WERI-Rb-1 (cell line): ENCODE results near the gene C2CD2.
"Not testable (repeated sequence)": the region's sequence is repeated elsewhere in the genome, so short reads cannot be mapped to it uniquely, and the experiment has no call there.

ENCODE experiments used
- DNase-seq: peaks from one replicate; pipeline ENCODE4 v3.0.0-alpha.2; 2020
- H3K27ac ChIP-seq: fragments of 250-450 bp; sonication (Bioruptor Pico); 2 replicates; pipeline ENCODE4 v1.5.1; 2020; ENCODE audit warnings: mild to moderate bottlenecking, moderate library complexity
- H3K27me3 ChIP-seq: fragments of 250-450 bp; sonication (Bioruptor Pico); 2 replicates; pipeline ENCODE4 v1.5.1; 2021; ENCODE audit warnings: mild to moderate bottlenecking, low read depth, moderate library complexity; ENCODE audit not compliant: insufficient read depth, severe bottlenecking
- H3K36me3 ChIP-seq: fragments of 250-450 bp; sonication (Bioruptor Pico); 2 replicates; pipeline ENCODE4 v1.5.1; 2020; ENCODE audit warnings: mild to moderate bottlenecking, moderate library complexity
- H3K4me3 ChIP-seq: 2 replicates; pipeline ENCODE4 v1.5.1; 2011; ENCODE audit warnings: low read depth, mild to moderate bottlenecking, control low read depth, low read length
- H3K9me3 ChIP-seq: fragments of 250-450 bp; sonication (Bioruptor Pico); 2 replicates; pipeline ENCODE4 v1.5.1; 2021; ENCODE audit warnings: mild to moderate bottlenecking, moderate library complexity; ENCODE audit not compliant: severe bottlenecking
- TF ChIP-seq, protein P1 (sequence below): IDR thresholded peaks from 2 replicates; pipeline ENCODE4 v1.5.1; 2011; ENCODE audit warnings: low read depth, mild to moderate bottlenecking, control low read depth, inconsistent platforms, low read length

The C2CD2 gene

DNA sequence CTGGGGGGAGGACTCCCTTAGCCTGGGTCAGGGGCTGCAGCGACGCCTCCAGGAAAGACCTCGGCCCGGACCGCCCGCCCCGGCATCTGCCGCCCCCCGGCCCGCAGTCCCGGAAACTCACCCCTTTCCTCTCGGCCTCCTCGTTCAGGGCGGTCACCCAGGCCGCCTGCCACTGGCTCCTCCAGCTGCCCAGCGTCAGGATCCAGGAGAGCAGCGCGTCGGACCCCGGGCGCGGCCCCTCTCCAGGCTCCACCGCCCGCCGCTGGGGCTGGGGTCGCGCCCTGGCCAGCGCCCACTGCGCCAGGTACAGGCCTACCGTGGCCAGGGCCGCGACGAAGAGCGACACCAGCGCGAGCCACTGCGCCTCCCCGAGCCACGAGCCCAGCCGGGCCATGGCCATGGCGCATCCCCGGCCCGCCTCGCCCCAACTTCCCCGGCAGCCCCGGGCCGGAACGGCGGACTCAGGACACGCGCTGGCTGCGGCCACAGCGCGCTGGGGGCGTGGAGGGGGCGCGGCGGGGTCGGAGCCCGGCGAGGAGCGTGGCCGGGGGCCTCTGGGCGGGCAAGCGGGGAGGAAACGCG is 478 bp downstream of the C2CD2 start:
- Histone ChIP-seq H3K9me3 (no peaks in the 10 kb centered on the region), H3K27ac (peak overlapping the region; percentile 71), H3K27me3 (no peaks in the 10 kb centered on the region), H3K36me3 (peaks cover 16% of the 10 kb centered on the region), H3K4me3 (peak overlapping the region; percentile 70)
- TF ChIP-seq, protein P1, sequence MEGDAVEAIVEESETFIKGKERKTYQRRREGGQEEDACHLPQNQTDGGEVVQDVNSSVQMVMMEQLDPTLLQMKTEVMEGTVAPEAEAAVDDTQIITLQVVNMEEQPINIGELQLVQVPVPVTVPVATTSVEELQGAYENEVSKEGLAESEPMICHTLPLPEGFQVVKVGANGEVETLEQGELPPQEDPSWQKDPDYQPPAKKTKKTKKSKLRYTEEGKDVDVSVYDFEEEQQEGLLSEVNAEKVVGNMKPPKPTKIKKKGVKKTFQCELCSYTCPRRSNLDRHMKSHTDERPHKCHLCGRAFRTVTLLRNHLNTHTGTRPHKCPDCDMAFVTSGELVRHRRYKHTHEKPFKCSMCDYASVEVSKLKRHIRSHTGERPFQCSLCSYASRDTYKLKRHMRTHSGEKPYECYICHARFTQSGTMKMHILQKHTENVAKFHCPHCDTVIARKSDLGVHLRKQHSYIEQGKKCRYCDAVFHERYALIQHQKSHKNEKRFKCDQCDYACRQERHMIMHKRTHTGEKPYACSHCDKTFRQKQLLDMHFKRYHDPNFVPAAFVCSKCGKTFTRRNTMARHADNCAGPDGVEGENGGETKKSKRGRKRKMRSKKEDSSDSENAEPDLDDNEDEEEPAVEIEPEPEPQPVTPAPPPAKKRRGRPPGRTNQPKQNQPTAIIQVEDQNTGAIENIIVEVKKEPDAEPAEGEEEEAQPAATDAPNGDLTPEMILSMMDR: no peak
- DNase-seq: peak; percentile 22

DNA sequence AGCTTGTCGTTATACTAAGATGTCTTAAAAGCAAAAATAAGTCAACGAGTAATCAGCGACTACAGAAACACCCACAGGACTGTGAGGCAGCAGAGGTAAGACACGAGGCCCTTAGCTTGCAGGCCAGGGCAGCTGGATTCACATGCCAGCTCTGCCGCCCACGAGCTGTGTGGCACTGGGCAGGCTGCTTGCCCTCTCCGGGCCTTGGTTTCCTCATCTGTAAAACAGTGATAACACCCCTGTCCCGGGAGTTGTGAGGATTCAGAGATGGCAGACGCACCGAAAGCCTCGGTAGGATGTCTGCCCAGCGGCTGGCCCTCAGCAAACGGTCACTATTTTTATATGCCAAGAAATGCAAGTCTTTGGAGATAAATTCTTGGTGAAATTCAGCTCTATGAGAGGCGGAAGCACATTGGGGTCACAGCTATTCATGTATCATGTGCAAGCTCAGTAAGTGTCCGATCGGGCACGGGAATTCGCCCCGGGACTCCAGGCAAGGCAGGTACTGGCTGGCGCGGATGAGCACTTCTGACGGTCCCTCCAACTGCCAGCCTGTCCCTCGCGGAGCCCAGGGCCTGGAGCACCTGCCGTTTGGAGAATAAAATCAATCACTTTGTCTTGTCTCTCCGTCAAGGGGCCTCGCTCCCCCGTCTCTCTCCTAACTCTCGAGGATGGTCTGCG is 1.1 kb downstream of the C2CD2 start:
- Histone ChIP-seq H3K27me3 (no peaks in the 10 kb centered on the region), H3K36me3 (peaks cover 16% of the 10 kb centered on the region), H3K27ac (peak overlapping the region; percentile 71), H3K9me3 (no peaks in the 10 kb centered on the region), H3K4me3 (peak overlapping the region; percentile 70)
- peak; percentile 41 for DNase-seq
- TF ChIP-seq, protein P1: no peak

DNA sequence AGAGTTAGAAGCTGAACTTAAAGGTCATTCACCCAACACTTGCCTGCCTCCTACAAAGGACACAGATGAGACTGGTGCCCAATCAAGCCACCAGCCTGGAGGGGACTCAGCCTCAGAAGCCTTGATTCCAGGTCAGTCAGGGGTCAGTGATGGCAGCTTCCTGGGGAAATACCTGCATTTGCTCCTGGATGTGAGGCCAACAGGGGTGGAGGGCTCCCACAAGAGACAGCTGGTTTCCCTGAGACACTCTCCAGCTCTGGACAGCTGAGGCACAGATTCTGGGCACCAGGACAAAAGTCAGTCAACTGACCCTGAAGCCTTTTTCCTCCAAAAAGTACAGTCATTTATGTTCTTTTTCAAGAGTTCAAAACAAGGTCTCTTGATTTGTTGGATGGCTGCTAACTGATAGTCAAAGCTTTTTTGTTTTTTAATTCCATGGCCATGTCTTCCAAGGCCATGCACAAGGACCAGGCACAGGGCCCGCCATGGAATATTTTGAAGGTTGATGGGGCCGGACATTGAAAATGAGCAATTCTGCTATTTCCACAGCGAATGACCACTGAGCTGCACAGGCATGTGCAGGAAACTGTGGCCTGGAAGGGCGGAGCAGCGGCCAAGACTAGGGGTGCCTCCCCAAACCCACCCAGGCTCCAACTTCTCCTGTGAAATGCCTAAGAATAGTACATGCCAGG is 1.8 kb downstream of the C2CD2 start:
- Histone ChIP-seq H3K9me3 (no peaks in the 10 kb centered on the region), H3K36me3 (peaks cover 16% of the 10 kb centered on the region), H3K27ac (peak overlapping the region; percentile 71), H3K4me3 (peak overlapping the region; percentile 70), H3K27me3 (no peaks in the 10 kb centered on the region)
- DNase-seq: peak; percentile 33
- TF ChIP-seq, protein P1: no peak

DNA sequence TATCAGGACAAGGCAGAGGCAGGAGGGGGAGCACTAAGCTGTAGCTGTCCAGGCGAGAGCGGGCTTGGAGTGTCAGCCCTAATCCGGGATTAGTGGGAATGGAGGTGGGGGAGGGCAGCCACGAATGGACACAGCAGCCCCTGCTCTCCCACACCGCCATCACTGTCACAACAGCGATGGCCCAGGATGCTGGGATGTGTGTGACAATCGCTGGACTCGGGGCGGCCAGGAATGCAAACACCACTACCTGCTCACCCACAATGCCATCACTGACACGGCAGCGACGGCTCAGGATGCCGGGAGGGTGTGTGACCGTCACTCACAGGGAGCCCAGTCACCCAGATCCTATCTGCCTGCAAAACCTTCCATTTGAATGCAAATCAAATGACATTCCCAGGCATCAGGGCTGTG is 2.9 kb downstream of the C2CD2 start:
- Histone ChIP-seq H3K27me3 (no peaks in the 10 kb centered on the region), H3K27ac (peak overlapping the region; percentile 71), H3K9me3 (no peaks in the 10 kb centered on the region), H3K36me3 (peaks cover 16% of the 10 kb centered on the region), H3K4me3 (peak overlapping the region; percentile 26)
- TF ChIP-seq, protein P1: peak; percentile 9; the same call in 1 of the 2 replicates
- peak; percentile 99 for DNase-seq

DNA sequence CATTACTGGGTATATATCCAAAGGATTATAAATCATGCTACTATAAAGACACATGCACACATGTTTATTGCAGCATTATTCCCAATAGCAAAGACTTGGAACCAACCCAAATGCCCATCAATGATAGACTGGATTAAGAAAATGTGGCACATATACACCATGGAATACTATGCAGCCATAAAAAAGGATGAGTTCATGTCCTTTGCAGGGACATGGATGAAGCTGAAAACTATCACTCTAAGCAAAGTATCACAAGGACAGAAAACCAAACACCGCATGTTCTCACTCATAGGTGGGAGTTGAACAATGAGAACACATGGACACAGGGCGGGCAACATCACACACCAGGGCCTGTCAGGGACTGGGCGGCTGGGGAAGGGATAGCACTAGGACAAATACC is 4.2 kb downstream of the C2CD2 start:
- H3K36me3 ChIP-seq: peaks cover 16% of the 10 kb centered on the region
- H3K9me3 ChIP-seq, H3K27me3 ChIP-seq, H3K4me3 ChIP-seq, DNase-seq: not testable (repeated sequence)
- H3K27ac ChIP-seq: peak overlapping the region; percentile 71

DNA sequence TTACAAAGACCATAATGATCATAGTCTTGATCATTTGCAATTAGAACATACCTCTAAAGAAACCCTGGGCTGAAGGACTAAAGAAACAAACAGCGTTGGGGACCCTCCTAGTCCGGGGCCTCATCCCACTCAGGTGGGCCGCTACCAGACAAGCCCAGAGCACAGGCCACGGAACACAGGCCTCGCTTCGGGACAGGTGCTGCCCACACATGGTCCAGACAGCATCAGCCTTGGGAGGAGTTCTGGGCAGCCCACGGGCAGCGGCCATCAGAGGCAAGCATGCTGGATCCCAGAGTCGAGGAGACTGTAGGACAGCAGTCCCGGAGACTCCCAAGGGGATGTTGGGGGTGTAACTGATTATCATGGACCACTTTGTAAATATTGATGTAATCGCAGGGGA is 4.9 kb downstream of the C2CD2 start:
- no peak overlapping the region for H3K4me3 ChIP-seq
- H3K27ac ChIP-seq: no peak overlapping the region
- DNase-seq: peak; percentile 9
- TF ChIP-seq, protein P1: no peak
- H3K27me3 ChIP-seq: no peaks in the 10 kb centered on the region
- no peaks in the 10 kb centered on the region for H3K9me3 ChIP-seq
- peaks cover 16% of the 10 kb centered on the region for H3K36me3 ChIP-seq
